Ishikawa (cell line): ENCODE data around the gene AFF2.

Experiments
- EGR1 ChIP-seq: IDR thresholded peaks from 2 replicates; pipeline ENCODE4 v1.6.1; 2012
- EP300 ChIP-seq: IDR thresholded peaks from 2 replicates; pipeline ENCODE4 v1.6.1; 2012; ENCODE audit warnings: borderline replicate concordance
- FOXM1 ChIP-seq: IDR thresholded peaks from 2 replicates; pipeline ENCODE4 v1.6.1; 2012; ENCODE audit warnings: low read depth, borderline replicate concordance
- TAF1 ChIP-seq: IDR thresholded peaks from 2 replicates; pipeline ENCODE4 v1.6.1; 2012; ENCODE audit warnings: low read depth, mild to moderate bottlenecking
- TEAD4 ChIP-seq: IDR thresholded peaks from 2 replicates; pipeline ENCODE4 v1.6.1; 2012
- TF ChIP-seq, protein P1 (sequence below): IDR thresholded peaks from 2 replicates; pipeline ENCODE4 v1.6.1; 2012
- TF ChIP-seq, protein P2 (sequence below): IDR thresholded peaks from 2 replicates; pipeline ENCODE4 v1.6.1; 2012
- TF ChIP-seq, protein P3 (sequence below): IDR thresholded peaks from 2 replicates; pipeline ENCODE4 v1.6.1; 2012; ENCODE audit warnings: low read depth, mild to moderate bottlenecking

DNA sequence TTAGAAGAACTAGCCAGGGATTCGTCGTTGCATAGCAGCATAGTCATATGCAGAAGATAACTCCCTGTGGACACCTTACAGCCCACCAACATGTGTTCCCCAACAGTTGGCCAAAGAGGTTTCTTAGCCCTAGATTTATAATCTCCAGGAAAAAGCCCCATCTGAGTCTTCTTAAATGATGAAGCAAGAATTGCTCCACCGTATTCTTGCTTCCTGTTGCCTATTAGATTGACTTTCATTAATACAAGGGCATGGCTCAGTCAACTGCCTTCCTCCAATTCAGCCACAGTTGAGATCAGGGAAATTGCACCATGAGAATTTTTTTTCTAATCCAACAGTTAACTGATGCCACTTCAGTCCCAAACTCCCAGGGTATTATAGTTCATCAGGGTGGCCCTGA, 5.2 kb upstream of the AFF2 start:
- TF ChIP-seq TAF1, result no peak
- TF ChIP-seq FOXM1, result no peak
- no peak for TF ChIP-seq EP300
- TF ChIP-seq EGR1, result no peak
- TF ChIP-seq TEAD4, result no peak
- TF ChIP-seq, protein P1, sequence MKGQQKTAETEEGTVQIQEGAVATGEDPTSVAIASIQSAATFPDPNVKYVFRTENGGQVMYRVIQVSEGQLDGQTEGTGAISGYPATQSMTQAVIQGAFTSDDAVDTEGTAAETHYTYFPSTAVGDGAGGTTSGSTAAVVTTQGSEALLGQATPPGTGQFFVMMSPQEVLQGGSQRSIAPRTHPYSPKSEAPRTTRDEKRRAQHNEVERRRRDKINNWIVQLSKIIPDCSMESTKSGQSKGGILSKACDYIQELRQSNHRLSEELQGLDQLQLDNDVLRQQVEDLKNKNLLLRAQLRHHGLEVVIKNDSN, result no peak
- TF ChIP-seq, protein P2, sequence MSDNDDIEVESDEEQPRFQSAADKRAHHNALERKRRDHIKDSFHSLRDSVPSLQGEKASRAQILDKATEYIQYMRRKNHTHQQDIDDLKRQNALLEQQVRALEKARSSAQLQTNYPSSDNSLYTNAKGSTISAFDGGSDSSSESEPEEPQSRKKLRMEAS, result no peak
- TF ChIP-seq, protein P3, sequence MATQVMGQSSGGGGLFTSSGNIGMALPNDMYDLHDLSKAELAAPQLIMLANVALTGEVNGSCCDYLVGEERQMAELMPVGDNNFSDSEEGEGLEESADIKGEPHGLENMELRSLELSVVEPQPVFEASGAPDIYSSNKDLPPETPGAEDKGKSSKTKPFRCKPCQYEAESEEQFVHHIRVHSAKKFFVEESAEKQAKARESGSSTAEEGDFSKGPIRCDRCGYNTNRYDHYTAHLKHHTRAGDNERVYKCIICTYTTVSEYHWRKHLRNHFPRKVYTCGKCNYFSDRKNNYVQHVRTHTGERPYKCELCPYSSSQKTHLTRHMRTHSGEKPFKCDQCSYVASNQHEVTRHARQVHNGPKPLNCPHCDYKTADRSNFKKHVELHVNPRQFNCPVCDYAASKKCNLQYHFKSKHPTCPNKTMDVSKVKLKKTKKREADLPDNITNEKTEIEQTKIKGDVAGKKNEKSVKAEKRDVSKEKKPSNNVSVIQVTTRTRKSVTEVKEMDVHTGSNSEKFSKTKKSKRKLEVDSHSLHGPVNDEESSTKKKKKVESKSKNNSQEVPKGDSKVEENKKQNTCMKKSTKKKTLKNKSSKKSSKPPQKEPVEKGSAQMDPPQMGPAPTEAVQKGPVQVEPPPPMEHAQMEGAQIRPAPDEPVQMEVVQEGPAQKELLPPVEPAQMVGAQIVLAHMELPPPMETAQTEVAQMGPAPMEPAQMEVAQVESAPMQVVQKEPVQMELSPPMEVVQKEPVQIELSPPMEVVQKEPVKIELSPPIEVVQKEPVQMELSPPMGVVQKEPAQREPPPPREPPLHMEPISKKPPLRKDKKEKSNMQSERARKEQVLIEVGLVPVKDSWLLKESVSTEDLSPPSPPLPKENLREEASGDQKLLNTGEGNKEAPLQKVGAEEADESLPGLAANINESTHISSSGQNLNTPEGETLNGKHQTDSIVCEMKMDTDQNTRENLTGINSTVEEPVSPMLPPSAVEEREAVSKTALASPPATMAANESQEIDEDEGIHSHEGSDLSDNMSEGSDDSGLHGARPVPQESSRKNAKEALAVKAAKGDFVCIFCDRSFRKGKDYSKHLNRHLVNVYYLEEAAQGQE, result no peak
